Chondrocyte (in vitro differentiated cells): ENCODE data around the gene ZDHHC4. TPM values are rescaled to one million over a fixed set of nuclear protein-coding genes. Genes with fewer than 3 reads are reported as not detected.

ENCODE experiments used
- DNase-seq: peaks from one replicate; pipeline ENCODE4 v3.0.0; 2021; ENCODE audit warnings: mixed read lengths, low spot score
- H3K27ac Mint-ChIP-seq: one replicate; pipeline ENCODE4 v1.8.0; 2021; ENCODE audit warnings: mild to moderate bottlenecking, moderate library complexity, mixed read lengths; ENCODE audit not compliant: unreplicated experiment
- H3K27me3 Mint-ChIP-seq: 2 replicates; pipeline ENCODE4 v1.8.0; 2021; ENCODE audit warnings: low read depth, mixed read lengths
- H3K36me3 Mint-ChIP-seq: 2 replicates; pipeline ENCODE4 v1.8.0; 2021; ENCODE audit warnings: low read depth, mixed read lengths
- H3K4me1 Mint-ChIP-seq: 2 replicates; pipeline ENCODE4 v1.8.0; 2021; ENCODE audit warnings: low read depth, mild to moderate bottlenecking, mixed read lengths
- H3K4me3 Mint-ChIP-seq: one replicate; pipeline ENCODE4 v1.8.0; 2021; ENCODE audit warnings: mild to moderate bottlenecking, moderate library complexity, mixed read lengths; ENCODE audit not compliant: unreplicated experiment
- H3K9me3 Mint-ChIP-seq: 2 replicates; pipeline ENCODE4 v1.8.0; 2021; ENCODE audit warnings: low read depth, mixed read lengths
- total RNA-seq: library from RNA; stranded (reverse); gene quantifications from 3 replicates; pipeline ENCODE4 v1.2.1, GENCODE V29; 2021
- TF ChIP-seq, protein P1 (sequence below): fragments of 200-600 bp; sonication (generic); IDR thresholded peaks from 2 replicates; pipeline ENCODE4 v1.5.0; 2021; ENCODE audit warnings: antibody characterized with exemption, mild to moderate bottlenecking, moderate library complexity

The ZDHHC4 gene
- total RNA-seq, 1 donor from 2014 or later: 50.6 TPM

DNA sequence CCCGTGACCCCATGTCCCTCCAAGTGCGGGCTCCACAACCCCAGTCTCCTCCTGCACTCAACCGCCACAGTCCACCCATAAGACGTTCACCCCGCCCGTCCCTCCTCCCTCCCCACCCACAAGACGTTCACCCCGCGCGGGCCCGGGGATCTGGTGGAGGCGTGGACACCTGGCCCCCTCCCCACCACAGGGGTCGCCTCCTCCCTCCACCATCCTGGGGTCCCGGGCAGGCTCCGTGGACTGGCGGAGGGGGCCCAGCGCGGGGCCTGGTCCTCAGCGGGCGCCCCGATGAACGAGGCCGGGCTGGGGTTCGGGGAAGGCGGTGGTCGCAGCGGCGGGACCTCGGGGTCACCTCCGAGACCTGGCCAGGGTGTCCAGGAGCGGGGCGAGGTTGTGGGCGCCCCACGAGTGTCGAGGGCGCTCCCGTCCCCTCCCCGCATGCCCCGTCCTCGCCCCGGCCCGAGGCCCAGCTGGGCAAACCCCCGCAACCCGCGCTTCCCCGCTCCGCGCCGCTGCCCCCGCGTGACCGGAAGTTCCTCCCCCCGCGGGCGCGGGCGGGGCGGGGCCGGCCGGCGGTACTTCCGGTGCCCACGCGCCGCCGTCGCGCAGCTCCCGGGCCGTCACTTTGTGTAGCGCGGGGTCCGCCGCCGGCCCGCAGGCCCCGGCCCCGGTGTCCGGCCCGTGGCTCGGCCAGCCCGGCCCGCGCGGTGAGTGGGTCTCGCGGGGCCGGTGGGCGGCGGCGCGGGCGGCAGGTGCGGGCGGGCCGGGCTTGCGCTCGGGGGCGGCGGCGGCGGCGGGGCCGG is 59.7 kb downstream of the ZDHHC4 start, which contains the start of gene ZNF316:
Gene ZNF316, plus strand, starts transcription at position 578 of the 803 bp plus-strand sequence. CDS start 5,092 bp downstream, outside the sequence.
- H3K36me3 Mint-ChIP-seq: peaks cover 5% of the 10 kb centered on the region
- H3K27ac Mint-ChIP-seq: peak within 1 kb of the TSS; percentile 27
- H3K4me3 Mint-ChIP-seq: peak within 1 kb of the TSS; percentile 79
- H3K9me3 Mint-ChIP-seq: no peaks in the 10 kb centered on the region
- H3K27me3 Mint-ChIP-seq: no peaks in the 10 kb centered on the region
- no peak for DNase-seq
- TF ChIP-seq, protein P1, sequence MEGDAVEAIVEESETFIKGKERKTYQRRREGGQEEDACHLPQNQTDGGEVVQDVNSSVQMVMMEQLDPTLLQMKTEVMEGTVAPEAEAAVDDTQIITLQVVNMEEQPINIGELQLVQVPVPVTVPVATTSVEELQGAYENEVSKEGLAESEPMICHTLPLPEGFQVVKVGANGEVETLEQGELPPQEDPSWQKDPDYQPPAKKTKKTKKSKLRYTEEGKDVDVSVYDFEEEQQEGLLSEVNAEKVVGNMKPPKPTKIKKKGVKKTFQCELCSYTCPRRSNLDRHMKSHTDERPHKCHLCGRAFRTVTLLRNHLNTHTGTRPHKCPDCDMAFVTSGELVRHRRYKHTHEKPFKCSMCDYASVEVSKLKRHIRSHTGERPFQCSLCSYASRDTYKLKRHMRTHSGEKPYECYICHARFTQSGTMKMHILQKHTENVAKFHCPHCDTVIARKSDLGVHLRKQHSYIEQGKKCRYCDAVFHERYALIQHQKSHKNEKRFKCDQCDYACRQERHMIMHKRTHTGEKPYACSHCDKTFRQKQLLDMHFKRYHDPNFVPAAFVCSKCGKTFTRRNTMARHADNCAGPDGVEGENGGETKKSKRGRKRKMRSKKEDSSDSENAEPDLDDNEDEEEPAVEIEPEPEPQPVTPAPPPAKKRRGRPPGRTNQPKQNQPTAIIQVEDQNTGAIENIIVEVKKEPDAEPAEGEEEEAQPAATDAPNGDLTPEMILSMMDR: no peak
- H3K4me1 Mint-ChIP-seq: peaks cover 28% of the 10 kb centered on the region

DNA sequence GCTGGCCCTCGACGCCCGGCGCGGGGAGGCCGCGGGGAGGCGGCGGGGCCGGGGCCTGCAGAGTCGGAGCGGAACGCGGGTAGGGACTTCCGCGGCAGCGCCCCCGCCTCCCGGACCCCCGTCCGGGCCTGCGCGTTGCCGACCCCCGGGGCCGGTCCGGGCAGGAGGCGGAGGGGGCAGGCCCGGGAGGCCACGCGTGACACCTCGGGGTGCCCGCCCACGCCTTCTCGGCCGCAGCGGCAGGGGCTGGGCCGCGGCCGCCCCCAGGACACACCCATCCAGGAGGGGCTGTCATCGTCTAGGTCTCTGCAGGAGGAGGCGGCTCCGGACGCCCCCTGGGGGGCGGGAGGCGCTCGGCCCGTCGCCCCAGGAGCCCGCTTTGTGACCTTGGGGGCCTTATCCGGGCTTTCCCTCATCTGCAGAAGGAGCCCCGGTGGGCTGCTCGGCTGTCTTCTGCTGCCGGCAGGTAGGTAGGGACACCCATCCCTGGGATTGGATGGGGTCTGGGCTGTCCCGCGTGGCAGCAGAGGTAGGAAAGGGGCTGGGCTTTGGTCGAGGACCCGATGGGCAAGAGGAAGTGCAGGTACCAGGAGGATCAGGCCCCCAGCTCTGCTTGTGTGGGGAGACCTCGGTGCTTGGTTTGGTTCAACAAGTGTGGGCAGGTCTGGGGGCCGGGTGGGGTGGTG is 60.4 kb downstream of the ZDHHC4 start:
- no peak overlapping the region for H3K27ac Mint-ChIP-seq
- no peak for DNase-seq
- peaks cover 28% of the 10 kb centered on the region for H3K4me1 Mint-ChIP-seq
- peak overlapping the region; percentile 79 for H3K4me3 Mint-ChIP-seq
- H3K27me3 Mint-ChIP-seq: no peaks in the 10 kb centered on the region
- TF ChIP-seq, protein P1: peak; percentile 66
- no peaks in the 10 kb centered on the region for H3K9me3 Mint-ChIP-seq
- H3K36me3 Mint-ChIP-seq: peaks cover 7% of the 10 kb centered on the region

Other genes starting within 250 kb of the ZDHHC4 start
- gene FAM220A, start 228.5 kb upstream of the ZDHHC4 start, total RNA-seq: 30.8 to 39.0 TPM (median 32.2 TPM) in 3 replicates
- 224 to 293 TPM (median 282 TPM) in 3 replicates for gene RAC1, start 202.9 kb upstream of the ZDHHC4 start, total RNA-seq
- gene DAGLB, start 129.5 kb upstream of the ZDHHC4 start, total RNA-seq: 23.9 to 30.5 TPM (median 30.0 TPM) in 3 replicates
- gene KDELR2, start 93.3 kb upstream of the ZDHHC4 start, total RNA-seq: 303 to 382 TPM (median 312 TPM) in 3 replicates
- gene GRID2IP, start 26.0 kb upstream of the ZDHHC4 start, total RNA-seq: 0.15 to 0.20 TPM in 2 of 3 replicates, not detected in the other
- gene INTS15, start 12.6 kb downstream of the ZDHHC4 start, total RNA-seq: 30.0 to 32.5 TPM (median 31.3 TPM) in 3 replicates
- gene ZNF853, start 38.2 kb downstream of the ZDHHC4 start, total RNA-seq: 13.4 to 16.2 TPM (median 15.1 TPM) in 3 replicates
- 26.0 to 32.5 TPM (median 28.9 TPM) in 3 replicates for gene ZNF316, start 59.9 kb downstream of the ZDHHC4 start, total RNA-seq
- gene ZNF12, start 129.5 kb downstream of the ZDHHC4 start, total RNA-seq: 16.0 to 18.1 TPM (median 17.5 TPM) in 3 replicates
- gene RSPH10B2, start 176.6 kb downstream of the ZDHHC4 start, total RNA-seq: 0.27 to 0.63 TPM in 2 of 3 replicates, not detected in the other
- gene CCZ1B, start 248.8 kb downstream of the ZDHHC4 start, total RNA-seq: 71.6 to 78.6 TPM (median 72.6 TPM) in 3 replicates